GM19395 (cell line): Measurements from ENCODE around the gene COPE.
"Not testable (repeated sequence)": the region's sequence is repeated elsewhere in the genome, so short reads cannot be mapped to it uniquely, and the experiment has no call there.

Source experiments
- ATAC-seq: cut with Tn5 transposase; IDR thresholded peaks from one replicate; pipeline ENCODE4 v1.9.1; 2021; ENCODE audit warnings: mild to moderate bottlenecking, moderate library complexity; ENCODE audit not compliant: unreplicated experiment

COPE gene

DNA sequence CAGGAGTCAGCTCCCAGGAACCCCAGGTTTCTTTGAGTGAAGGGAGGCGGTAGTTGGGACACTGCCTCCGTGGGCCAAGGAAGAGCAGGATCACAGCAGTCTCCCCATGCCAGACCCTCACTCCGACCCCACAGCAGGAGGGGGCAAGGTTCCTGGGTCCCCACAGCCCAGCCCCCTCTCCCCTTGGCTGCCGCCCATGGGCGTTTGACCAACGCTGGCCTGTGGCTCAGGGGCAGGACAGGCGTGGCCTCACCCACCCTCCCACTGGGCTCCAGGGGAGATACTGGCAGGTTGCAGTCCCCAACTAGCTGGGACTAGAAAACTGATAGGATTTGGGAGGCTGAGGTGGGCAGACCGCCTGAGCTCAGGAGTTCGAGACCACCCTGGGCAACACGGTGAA lies 9.2 kb downstream of the COPE start:
- no peak for ATAC-seq

DNA sequence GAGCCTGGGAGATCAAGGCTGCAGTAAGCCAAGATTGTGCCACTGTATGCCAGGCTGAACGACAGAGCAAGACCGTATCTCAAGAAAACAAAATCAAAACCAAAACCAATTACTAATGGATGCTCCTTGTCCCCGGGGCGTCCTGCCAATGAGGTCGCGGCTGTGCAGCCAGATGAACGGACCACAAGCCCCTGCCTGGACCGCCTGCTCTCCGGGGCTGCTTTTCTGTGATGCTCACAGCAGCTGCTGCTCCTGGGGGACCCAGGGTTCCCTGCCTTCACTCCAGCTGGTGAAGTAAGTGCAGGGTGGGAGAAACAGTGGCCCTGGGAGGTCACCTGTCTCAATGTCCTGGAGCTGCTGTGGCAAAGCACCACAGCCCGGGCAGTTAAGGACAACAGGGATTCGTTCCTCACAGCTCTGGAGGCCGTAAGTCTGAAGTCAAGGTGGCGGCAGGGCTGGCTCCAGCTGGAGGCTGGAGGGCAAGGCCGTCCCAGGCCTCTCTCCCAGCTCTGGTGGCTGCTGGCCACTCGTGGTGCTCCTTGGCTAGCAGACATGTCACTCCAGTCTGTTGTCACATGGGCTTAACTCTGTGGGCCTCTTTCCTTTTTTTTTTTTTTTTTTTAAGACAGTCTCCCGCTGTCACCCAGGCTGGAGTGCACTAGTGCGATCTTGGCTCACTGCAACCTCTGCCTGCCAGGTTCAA lies 10.1 kb downstream of the COPE start:
- ATAC-seq = no peak

DNA sequence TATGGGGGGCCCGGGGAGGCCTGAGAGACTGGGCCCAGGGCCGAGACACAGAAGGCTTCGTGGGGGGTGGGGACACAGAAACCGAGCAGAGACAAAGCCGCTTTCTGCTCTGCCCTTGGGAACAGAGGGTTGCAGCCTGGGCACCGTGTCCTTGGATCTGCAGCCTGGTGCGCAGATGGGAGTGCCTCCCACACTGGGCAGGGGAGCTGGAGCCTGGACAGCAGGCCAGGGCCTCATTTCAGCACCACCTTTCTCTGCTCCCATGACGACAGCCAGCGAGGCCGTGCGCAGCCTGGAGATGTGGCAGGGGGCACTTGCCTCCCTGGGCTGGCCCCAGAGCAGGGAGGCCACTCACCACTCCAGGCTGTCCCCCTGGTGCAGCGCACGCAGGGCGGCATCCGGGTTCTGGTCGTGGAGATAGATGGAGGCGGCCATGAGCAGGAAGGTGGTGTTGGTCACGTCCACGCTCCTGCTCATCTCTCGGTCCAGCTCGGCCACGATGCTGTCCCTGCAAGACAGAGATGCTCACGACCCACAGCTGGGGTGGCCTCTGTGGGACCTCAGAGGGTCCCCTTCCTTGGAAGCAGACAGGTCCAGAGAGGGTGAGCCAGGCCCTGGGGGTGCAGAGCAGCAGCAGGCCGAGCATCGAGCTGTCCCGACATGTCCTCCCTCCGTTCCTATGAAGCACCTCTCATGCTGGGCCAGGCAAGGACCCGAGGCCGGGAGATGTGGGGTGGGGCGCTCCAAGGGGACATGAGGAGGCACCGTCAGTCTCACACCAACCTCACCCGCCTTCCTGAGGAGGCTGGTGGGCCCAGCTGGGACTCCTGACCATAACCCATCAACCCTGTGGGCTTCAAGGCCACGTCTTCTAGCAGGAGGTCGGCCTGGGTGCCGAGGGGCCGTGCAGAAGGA lies 12.3 kb downstream of the COPE start:
- no peak for ATAC-seq

DNA sequence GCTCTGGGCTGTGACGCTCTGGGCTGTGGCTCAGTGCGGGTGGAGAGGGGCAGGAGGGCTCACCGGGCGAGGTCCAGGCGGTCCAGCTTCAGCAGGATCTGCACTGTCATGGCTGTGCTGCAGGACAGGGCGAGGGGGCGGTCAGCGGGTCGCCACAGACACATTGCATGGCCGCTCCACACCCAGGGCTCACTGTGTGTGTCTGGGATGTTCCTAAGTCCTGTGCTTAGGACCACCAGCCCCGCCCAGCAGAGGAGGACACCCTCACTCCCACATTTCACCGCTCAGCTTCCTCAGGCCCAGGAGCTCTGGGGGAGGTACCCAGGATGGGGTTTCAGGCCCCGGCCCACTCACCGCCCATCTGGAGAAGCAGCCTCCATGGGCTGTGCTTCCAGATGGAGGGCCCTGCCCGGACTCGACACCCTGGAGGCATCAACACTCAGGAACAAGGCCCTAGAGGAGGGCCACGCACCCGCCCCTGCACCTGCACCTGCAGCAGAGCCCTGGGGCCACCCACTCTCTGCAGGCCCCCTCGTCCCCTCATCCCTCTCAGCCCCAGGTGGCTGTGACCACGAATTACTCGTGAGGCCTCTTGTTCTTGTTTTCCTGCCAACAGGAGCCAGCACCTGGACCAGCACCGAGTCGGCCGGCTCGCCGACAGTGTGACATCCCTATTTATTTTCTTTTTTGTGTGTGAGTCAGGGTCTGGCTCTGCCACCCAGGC lies 13.5 kb downstream of the COPE start:
- ATAC-seq = no peak

DNA sequence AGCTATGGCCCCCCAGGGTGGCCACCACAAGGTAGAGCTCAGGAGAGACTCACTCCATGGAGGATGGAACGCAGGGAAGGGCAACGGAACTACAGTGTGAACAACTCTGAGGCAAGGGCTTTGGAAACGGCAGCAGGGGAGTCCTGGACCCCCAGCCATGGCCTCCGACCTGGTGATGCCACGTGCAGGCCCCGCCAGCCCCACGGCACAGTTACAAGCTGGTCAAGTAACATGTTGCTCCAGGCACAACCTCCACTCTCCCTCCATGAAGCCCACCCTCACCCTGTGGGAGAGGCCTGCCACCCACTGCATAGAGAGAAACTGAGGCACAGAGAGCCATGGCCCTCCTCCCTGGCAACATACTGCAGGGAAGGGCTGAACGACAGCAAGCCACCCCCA lies 14.1 kb downstream of the COPE start:
- ATAC-seq = no peak

DNA sequence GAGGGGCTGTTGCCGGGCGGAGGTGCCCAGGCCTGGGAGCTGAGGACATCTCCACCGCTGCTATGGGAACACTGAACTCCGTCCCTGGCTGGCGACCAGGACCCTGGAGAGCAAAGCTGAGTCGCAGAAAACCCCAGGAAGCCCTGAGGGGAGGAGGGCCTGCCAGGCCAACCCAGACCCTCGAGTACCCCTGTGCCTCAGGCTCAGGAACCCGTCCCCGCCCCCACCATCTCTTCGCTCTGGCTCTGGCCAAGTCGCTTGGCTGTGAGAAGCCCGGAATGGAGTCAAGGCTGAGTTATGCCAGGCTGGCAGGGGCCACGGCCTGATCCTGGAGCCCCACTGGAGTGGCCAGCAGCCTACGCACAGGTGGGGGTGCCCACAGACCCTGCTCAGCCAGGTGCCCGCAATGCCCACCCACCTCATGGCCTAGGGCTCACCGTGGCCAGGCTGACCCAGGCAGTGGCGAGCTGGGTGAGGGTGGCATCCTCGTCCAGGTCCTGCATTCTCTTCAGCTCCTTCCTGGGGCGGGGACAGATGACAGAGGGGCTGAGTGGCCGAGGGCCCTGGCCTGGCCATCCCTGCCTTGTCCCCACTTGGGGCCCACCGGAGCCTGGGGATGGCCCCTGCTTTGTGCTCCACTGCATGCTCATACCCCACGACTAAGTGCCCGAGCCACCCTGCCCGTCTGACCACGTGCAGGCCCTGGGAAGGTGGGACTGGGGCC lies 14.7 kb downstream of the COPE start:
- ATAC-seq = no peak

DNA sequence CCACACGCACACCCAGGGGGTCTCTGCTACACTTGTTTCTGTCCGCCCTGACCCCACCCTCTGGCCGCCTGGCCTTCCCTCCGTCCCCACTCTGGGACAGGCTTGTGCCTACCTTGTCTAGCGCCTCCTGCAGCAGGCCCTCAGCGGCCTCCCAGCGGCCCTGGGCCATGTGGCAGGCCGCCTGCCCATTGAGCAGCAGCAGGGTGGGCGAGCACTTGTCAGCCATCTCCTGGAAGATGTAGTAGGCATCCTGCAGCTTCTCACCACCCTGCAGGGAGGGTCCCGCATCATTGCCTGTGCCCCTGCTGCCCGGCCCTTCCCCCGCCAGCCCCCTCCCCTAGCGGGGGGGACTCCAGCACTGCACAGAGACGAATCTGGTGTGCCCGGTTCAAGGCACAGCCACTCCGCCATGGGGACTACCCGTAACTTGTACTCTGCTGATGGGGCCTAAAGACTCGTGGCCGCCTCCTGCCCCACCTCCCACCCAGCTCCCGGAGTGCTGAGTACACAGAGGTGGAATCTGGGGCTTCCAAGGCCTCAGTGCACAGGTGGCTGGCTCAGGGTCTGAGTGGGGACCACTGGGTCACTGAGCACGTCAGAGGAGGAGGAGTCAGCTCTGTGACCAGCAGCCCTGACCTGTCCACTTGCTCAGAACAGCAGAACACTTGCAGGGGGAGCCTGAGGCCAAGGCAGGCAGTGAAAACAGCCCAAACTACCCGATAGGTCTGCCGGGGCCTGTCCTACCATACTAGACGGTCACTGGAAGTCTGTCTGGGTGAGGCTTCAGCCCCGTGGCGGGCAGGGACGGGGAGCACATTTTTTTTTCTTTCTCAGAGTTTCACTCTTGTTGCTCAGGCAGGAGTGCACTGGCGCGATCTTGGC lies 15.8 kb downstream of the COPE start:
- ATAC-seq = no peak

DNA sequence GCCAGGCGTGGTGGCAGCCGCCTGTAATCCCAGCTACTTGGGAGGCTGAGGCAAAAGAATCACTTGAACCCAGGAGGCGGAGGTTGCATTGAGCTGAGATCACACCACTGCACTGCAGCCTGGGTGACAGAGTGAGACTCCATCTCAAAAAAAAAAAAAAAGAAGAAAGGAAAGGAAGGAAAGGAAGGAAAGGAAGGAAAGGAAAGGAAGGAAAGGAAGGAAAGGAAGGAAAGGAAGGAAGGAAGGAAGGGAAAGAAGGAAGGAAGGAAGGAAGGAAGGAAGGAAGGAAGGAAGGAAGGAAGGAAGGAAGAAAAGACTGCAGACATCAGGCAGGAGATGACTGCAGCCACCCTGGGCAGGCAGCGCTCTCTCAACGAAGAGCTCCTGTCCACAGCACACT lies 16.7 kb downstream of the COPE start:
- ATAC-seq = not testable (repeated sequence)

DNA sequence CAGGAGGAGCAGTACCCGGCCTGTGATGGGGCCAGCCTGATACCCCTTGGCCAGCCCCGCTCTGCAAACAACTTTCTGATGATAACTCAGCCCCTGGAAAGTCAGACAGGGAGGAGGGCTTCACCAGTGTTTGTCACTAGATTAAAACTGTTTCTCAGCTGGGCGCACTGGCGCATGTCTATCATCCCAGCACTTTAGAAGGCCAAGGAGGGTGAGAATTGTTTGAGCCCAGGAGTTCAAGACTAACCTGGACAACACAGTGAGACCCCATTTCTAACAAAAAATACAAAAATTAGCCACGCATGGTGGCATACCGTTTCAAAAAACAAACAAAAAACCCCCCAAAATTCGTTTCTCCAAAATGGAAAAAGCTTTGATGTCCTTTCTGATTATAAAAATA lies 17.7 kb downstream of the COPE start:
- no peak for ATAC-seq

DNA sequence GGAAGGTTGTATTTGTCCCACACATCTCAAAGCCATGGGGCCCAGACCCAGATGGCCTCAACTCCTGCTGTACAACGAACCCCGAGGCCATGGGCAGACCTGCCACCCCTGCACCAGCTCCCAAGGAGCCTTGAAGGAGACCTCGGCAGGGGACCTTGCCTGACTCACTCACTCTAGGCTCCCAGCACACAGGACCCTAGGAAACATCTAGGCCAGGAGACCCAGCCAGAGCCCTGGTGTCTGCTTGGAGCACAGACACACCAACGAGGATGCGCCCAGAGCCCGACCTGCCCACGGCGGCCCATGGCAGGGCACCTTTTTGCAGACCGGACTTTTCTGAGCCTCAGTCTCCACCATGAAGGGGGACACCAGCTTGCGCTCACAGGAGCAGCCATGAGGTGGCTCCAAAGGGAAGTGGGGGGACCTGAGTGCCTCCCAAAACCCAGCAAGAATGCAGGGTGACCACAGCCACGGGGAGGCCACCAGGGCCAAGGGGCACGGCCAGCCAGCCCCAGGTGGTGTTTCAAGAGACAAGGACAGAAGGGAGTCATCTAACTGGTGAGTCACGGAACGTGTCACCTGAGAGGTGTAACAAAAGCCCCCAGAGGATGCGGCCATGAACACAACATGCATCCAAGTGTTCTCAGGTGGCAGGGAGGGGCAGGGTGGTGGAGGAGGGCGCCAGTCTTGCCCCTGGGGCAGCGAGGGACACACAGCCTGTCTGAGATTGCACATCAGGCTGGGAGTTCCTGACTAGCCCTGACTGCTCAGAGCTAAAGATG lies 18.3 kb downstream of the COPE start:
- no peak for ATAC-seq

DNA sequence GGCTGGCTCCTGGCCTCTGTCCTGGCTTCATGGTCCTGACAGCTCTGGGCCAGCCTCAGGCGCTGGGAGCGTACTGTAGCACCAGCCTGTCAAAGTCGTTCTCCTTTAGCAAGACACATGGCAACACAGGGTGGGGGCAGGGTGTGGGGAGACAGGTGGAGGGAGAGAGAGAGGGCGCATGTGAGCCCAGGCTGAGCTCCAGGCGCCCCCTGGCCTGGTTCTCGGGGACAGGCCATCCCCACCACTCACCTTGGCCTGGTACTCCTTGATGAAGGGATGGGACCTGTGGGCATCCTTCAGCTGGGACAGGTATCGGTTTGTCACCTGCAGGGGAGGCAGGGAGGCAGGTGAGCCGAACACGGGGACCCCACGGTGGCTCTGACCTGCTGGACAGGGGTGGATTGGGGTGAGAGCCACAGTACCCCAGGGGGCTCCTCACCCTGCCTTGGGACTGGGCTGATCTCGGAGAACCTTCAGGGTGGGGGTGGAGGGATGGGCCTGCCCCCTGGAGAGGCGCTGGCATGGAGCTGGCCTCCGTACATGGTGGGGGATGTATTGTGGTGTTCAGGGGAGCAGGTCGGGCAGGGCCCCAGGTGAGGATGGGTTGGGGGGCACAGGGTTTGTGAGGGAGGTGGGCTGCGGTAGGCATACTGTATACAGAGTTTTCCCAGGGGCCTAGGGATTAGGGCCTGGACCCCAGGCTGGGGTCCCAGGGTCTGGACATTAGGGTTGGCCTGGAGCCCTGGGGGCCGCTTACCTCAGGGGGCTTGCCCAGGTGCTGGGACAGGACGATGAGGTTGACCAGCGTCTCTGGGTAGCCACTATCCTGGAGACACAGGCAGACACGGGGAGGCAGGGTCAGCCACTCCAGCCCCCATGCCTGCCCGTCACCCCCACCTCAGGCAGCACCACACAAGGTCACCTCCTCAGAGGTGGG lies 19.3 kb downstream of the COPE start:
- ATAC-seq = no peak

DNA sequence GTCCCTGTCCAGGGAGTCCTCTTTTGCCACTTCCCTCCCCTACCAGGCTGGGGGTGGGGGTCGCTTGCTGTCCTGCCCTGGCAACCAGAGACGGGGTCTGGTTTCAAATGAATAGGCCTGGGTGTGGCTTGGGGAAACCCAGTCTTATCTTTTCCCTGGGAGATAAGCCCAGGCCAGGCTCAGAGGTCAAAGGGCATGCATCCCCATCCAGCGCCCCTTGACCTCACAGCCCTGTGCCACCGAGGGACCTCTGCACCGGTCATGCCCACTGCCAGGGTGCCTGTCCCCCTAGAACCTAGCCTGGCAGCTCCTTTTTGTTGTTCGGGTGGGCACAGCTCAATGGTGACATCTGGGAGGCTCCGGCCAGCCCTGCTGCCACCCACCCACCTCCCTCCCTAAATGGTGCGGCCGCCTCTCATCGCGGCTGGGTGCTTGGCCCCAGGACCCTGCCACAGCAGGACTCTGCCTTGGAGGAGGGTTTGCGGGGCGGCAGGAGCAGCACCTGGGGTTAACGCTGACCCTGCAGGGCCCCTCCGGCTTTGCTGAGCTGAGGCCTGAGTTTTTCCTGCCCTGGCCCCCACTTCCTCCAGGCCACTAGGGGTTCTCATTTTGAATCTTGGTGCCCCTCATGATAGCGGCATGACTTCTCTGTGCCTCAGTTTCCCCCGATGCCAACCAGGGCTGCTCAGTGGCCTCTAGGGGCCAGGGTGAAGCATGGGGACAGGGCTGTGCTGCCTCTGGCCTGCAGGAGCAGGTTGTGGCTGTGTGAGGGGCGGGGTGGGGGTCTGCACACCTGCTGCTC lies 20.4 kb downstream of the COPE start:
- no peak for ATAC-seq

DNA sequence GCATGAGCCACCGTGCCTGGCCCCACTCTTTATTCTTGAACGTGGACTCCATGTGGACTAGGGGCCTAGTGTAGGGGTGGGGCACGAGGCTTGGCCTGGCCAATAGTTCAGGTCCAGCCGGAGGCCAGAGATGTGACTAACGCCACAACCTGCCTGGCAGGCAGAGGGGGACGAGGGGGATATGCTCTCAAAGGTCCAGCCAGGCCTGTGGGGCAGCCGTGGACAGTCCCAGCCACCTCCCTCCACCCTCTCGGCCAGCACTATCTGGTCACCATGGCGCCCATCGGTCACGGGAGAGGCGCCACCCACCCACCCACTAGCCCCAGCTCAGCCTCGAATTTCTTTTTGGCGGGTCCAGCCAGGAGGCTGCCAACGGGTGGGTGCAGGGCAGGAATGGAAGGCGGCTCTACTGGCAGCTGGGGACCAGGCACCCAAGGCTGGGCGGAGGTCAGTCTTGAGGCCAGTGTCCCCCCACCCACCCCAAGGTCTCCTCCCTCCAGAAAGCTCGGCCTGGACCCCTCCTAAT lies 21.0 kb downstream of the COPE start:
- ATAC-seq = no peak

DNA sequence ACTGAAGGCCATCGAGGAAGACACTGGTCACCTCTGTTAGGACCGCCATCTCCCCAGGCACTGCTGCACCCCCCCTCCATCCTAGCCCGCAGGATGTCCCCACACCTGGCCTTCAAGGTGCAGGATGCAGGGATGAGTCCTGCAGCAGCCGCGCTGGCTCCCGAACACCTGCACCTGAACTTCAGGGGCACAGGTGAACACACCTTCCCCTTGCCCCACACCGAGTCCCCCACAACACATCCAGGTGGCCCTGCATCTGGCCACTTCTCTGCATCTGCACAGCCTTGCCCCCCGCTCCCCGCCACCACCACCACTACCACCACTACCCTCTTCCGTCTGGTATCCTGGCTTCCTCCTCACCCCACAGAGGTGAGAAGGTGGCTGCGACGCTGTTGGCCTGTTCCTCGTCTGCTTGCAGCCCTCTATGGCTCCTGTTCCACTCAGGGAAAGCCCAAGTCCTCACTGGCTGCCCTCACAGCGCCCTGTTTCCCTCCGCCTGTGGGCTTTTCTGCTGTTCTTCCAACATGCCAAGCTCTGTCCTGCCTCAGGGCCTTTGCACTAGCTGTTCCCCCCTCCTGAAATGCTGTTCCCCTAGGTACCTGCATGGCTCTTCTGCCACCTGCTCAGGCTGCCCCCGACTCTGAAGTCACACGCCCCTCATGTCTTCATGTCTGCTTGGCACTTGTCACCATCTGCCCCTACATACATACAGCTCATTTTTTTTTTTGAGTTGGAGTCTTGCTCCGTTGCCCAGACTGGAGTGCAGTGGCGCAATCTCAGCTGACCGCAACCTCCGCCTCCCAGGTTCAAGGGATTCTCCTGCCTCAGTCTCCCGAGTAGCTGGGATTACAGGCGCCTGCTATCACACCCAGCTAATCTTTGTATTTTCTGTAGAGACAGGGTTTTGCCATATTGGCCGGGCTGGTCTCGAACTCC lies 21.8 kb downstream of the COPE start:
- ATAC-seq = no peak

DNA sequence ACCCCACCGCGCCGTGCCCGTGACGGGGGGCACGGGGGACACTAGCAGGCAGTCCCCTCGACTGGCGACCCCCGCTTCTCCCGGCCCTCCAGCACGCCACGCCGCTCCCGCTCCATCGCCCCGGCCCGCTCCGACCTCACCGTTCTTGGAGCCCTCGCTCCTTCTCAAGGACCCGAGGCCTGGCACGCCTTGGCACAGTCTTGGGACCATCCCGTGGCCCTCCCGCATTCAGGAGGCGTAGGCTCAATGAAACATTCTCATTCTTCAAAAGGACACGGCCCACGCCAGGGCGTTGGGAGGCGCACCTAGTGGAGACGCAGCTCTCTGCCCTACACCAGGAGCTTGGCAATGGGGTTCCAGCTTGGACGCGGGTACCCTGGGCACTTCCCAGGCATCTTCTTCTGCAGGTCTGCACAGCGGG lies 22.8 kb downstream of the COPE start:
- ATAC-seq = no peak

DNA sequence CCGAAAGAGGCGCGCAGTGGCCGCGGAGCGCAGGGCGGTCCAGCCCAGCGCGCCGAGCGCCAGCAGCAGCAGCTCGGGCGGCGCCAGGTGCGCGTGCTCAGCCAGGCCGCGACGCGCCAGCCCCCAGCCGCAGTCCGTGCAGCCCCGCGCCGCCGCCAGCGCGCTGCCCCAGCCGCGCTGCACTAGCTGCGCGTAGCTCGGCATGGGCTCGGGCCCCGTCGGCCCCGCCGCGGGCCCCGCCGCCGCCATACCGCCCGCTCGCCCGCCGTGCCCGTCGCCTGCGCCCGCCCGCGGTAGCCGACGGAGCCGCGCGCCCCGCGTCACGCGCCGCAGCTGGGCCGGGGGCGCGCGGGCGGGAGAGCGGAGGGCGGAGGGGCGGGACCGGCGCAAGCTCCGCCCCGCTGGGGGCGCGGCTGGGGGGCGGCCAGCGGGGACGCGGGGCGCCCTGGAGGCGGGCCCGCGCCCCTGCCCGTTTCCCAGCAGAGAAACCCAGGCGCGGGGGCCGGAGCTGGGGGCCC lies 23.3 kb downstream of the COPE start, which contains the start of gene CERS1:
TSS of gene CERS1 (minus strand) at position 335 of the 518 bp plus-strand sequence. CDS start at position 249, 86 bp downstream.
- ATAC-seq = no peak
